ENCODE results near the gene FAM241B. TPM values are rescaled to one million over a fixed set of nuclear protein-coding genes. Genes with fewer than 3 reads are reported as not detected.

The FAM241B gene
- total RNA-seq, 1 donor from 2014 or later: 6.1 TPM

DNA sequence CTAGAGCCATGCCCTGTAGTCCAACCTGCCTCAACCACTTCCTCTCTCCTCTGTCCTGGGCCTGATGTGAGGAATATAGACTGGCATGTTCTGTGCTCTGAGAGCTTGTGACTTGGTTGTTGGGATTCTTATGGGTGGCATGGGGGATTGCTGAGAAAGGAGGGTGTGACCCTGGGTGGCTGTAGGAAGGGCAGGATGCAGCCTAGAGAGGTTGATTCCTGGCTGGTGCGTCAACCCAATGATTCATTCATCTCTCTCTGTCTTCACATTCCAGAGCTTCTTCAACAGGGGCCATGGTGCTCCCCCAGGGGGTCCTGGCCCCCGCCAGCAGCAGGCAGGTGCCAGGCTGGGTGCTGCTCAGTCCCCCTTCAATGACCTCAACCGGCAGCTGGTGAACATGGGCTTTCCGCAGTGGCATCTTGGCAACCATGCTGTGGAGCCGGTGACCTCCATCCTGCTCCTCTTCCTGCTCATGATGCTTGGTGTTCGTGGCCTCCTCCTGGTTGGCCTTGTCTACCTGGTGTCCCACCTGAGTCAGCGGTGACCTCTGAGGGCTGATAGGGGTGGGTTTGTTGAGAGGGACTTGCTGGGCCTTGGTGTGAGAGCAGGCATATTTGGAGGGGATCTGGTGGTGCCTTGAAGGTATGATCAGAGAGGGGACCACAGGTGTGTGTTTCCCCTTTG is 2.6 kb downstream of the FAM241B start:
- DNase-seq (ENCODE audit: low spot score): no peak
- intact Hi-C loops (cut with DNase I): loop anchor here (10.0 kb wide), 1 partner anchor 218 kb away; the partner anchor contains the start of gene TACR2
- no peak for ATAC-seq

- no peak for ATAC-seq
- intact Hi-C loops (cut with DNase I): loop anchor here (10.0 kb wide), 1 partner anchor 219 kb away; the partner anchor contains the start of gene TACR2
- peak; percentile 27 for DNase-seq (ENCODE audit: low spot score)
Observed at GRCh38 chr10:69633673-69634635, 3.9 kb downstream of the FAM241B start.

GRCh38 chr10:69634759-69635425 is 4.8 kb downstream of the FAM241B start:
- DNase-seq (ENCODE audit: low spot score) (peak; percentile 33), ATAC-seq (no peak)
- intact Hi-C loops (cut with DNase I): loop anchor here (10.0 kb wide), 1 partner anchor 220 kb away; the partner anchor contains the start of gene TACR2

DNA sequence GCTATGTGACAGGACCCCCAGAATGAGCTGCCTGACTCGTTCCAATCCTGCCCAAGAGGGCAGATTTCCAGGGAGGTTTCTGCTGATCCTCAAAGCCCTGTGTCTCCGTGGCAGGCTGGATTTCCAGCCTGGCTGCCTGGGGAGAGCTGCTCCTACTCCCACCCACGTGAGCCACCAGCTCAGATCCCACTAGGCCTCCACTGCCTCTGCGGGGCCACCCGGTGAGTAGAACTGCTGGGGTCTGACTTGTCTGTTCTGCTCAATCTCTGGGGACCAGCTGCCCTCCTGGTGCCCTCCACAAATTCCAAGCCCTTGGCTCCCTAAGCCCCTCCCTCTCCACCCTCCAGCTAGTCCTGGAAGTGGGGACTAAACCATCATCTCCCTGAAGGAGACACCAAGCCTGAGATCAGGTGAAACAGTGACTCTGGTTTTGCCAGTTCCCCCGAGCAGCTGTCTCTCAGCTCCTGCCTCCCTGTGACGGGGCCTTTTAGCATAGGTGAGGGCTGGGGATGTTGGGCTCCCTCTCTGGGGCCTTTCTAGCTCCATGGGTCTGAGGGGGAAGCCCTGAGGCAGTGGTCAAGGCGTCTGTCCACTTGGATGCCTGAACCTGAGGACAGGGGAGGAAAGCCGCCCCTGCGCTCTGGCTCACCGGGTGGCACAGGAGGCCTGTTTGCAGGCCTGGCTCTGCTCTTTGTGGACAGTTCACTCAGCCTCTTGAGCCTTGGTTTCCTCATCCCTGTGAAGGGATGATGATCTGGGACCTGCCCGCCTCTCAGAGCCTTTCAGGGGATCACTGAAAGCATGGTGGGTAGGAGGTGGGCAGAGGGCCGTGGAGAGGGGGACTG is 5.6 kb downstream of the FAM241B start:
- DNase-seq (ENCODE audit: low spot score) (peak; percentile 33), ATAC-seq (no peak)
- intact Hi-C loops (cut with DNase I): loop anchor here (10.0 kb wide), 1 partner anchor 221 kb away; the partner anchor contains the start of gene TACR2

DNA sequence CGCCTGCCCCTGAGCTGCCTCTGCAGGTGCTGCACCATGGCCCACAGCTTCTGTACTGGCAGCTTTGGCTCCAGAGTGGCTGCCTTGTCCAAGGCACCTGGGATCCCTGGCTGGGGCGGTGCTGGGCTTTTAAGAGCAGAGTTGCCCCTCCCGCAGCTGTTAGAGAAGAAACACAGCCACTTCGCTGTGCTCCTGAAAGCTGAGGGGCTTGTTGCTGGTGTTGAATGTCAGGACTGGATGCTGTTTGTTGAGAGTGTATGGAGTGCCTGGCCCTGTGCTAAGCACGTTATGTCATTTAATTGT is 6.2 kb downstream of the FAM241B start:
- peak; percentile 14 for DNase-seq (ENCODE audit: low spot score)
- intact Hi-C loops (cut with DNase I): loop anchor here (10.0 kb wide), 1 partner anchor 221 kb away; the partner anchor contains the start of gene TACR2
- no peak for ATAC-seq

- peak; percentile 34 for DNase-seq (ENCODE audit: low spot score)
- intact Hi-C loops (cut with DNase I): loop anchor here (10.0 kb wide), 1 partner anchor 222 kb away; the partner anchor contains the start of gene TACR2
- no peak for ATAC-seq
Observed at GRCh38 chr10:69636626-69637605, 6.9 kb downstream of the FAM241B start.

GRCh38 chr10:69638642-69639041 is 8.6 kb downstream of the FAM241B start:
- intact Hi-C loops (cut with DNase I): loop anchor here (10.0 kb wide), 1 partner anchor 224 kb away; the partner anchor contains the start of gene TACR2
- DNase-seq (ENCODE audit: low spot score): peak; percentile 25
- no peak for ATAC-seq

GRCh38 chr10:69639291-69640195 is 9.5 kb downstream of the FAM241B start:
- DNase-seq (ENCODE audit: low spot score) (peak; percentile 81), ATAC-seq (peak; percentile 58)
- intact Hi-C loops (cut with DNase I): loop anchor here (5.0 to 10.0 kb wide), 3 partner anchors 122 to 275 kb away; partner anchors contain the start of gene TACR2

- ATAC-seq: no peak
- no peak for DNase-seq (ENCODE audit: low spot score)
- intact Hi-C loops (cut with DNase I): loop anchor here (5.0 to 10.0 kb wide), 2 partner anchors 123 to 274 kb away; no protein-coding TSS in a partner anchor
Observed at GRCh38 chr10:69640196-69640980, 10.3 kb downstream of the FAM241B start.

GRCh38 chr10:69641261-69641980 is 11.4 kb downstream of the FAM241B start:
- DNase-seq (ENCODE audit: low spot score) (no peak), ATAC-seq (no peak)
- intact Hi-C loops (cut with DNase I): loop anchor here (5.0 to 10.0 kb wide), 2 partner anchors 124 to 273 kb away; no protein-coding TSS in a partner anchor

- DNase-seq (ENCODE audit: low spot score): no peak
- no peak for ATAC-seq
- intact Hi-C loops (cut with DNase I): loop anchor here (5.0 to 10.0 kb wide), 2 partner anchors 125 to 272 kb away; no protein-coding TSS in a partner anchor
Observed at GRCh38 chr10:69642747-69643146, 12.7 kb downstream of the FAM241B start.

DNA sequence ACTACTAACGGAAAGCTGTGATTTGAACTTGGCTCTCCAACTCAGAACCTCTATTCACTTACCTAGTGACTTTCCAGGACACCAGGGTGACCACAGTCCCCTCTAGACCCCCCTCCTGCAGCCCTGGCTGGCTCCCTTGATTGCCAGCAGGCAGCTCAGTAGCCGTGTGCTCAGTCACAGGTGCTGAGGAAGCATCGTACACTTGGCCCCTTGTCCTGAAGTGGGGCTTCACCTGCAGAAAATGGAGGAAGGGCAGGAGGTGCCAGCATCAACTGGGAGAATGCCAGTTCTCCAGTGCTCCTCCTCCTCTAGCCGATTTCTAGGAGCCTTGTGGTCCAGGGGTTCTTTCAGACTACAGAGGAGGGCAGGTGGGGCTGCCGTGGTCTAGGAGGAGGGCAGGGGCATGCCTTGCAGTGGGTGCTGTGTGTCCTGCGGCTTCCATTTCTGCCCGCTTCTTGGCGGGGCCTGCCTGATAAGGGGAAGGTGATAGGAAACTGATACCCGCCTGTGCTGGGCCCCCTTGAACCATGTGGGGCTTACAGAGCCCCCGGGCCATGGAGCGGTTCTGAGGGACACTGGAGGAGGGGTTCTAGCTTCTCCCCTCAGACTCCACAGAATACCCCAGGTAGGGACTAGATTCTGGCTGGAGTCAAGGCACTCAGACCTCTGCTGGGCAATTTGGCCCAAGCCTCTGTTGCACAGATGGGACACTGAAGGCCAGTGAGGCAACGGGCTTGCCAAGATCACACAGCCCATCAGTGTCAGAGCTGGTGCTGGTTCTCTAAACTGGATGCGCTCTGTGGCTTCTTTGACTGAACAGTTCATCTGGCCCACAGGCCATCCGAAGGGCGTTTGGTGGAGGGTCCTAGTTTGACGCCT is 14.0 kb downstream of the FAM241B start:
- intact Hi-C loops (cut with DNase I): loop anchor here (5.0 to 10.0 kb wide), 2 partner anchors 127 to 271 kb away; no protein-coding TSS in a partner anchor
- no peak for ATAC-seq
- DNase-seq (ENCODE audit: low spot score): no peak

DNA sequence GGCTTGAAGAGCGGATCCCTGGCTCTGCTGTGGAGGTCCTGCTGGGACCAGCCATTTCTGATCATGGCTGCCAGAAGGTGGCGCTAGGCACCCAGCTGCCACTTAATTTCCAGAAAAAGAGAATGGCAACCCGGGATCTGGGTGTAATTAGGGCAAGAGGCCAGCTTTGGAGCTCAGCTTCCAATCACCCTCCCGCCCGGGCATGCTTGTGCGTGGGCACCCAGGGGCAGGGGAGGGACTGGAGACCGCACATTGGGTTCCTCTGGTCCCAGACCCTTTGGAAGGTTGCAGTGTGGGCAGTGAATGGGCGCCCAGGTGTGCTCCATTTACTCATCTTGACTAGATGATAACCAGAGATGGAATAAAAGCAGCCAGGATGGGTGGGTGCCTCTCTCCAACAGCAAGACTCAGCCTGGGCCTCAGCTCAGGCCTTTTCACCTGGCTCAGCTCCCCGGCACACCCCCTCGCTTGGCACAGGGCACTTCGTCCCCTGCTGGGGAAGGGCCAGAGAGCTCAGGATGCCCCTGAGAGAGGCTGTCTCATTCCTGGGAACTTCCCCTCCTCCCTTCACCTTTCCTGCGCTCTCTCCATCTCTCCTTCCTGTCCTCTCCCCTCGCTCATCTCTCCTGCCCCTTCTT is 14.7 kb downstream of the FAM241B start:
- peak; percentile 68 for DNase-seq (ENCODE audit: low spot score)
- intact Hi-C loops (cut with DNase I): loop anchor here (5.0 to 10.0 kb wide), 2 partner anchors 127 to 270 kb away; no protein-coding TSS in a partner anchor
- ATAC-seq: peak; percentile 65

All from sciatic nerve (tissue), 2 donors.